Measurements from ENCODE around the gene PTPRK.

DNA sequence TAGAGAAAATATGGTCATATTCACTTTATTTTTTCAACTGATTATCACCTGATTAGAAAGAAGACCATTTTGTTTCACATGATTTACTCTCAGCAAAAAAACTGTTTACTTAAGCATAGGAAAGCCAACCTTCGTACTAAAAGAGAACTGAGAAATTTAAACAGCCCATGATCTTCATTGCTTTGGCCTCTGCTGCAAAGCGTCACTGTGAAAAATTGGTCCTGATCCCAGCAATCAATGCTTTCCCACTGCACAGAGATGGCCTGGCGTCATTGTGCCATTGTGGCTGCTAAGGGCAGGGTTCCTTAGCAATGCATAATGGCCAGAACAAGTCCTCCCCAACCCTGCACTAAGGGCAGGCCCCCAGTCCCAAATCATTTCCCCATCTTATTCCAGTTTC is 599.6 kb downstream of the PTPRK start:
- TF ChIP-seq, protein P1, sequence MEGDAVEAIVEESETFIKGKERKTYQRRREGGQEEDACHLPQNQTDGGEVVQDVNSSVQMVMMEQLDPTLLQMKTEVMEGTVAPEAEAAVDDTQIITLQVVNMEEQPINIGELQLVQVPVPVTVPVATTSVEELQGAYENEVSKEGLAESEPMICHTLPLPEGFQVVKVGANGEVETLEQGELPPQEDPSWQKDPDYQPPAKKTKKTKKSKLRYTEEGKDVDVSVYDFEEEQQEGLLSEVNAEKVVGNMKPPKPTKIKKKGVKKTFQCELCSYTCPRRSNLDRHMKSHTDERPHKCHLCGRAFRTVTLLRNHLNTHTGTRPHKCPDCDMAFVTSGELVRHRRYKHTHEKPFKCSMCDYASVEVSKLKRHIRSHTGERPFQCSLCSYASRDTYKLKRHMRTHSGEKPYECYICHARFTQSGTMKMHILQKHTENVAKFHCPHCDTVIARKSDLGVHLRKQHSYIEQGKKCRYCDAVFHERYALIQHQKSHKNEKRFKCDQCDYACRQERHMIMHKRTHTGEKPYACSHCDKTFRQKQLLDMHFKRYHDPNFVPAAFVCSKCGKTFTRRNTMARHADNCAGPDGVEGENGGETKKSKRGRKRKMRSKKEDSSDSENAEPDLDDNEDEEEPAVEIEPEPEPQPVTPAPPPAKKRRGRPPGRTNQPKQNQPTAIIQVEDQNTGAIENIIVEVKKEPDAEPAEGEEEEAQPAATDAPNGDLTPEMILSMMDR (conservative IDR thresholded peaks at IDR 0.05 in 1 of 2, IDR thresholded peaks at IDR 0.05 in 1 of 2; ENCODE audit: low read depth in 1 of 2, low read length in 2 of 2) = no peak
- TF ChIP-seq EZH2 (IDR thresholded peaks at IDR 0.05; ENCODE audit: low read length, missing control alignments) = no peak

Data from fibroblast of lung (primary cell).